Glomerular endothelial cell (primary cell): ENCODE results near the gene MAPK14. TPM values are rescaled to one million over a fixed set of nuclear protein-coding genes. Genes with fewer than 3 reads are reported as not detected.

ENCODE experiments used
- total RNA-seq: library from RNA; depleted of rRNA; stranded (reverse); fragments of >200 nt; gene quantifications from 2 replicates; pipeline ENCODE4 v1.2.3, GENCODE V29; 2015

The MAPK14 gene
- total RNA-seq, 1 donor from 2014 or later: 46.1 TPM

Other genes with a start within 250 kb of the MAPK14 start
- gene CLPSL1, start 246.8 kb upstream of the MAPK14 start, total RNA-seq: not detected in 2 replicates
- not detected in 2 replicates for gene CLPS, start 230.5 kb upstream of the MAPK14 start, total RNA-seq
- gene LHFPL5, start 222.5 kb upstream of the MAPK14 start, total RNA-seq: not detected in 2 replicates
- 61.3 and 64.0 TPM in 2 replicates for gene SRPK1, start 106.7 kb upstream of the MAPK14 start, total RNA-seq
- gene SLC26A8, start 3.2 kb upstream of the MAPK14 start, total RNA-seq: not detected in 2 replicates
- 5.8 and 6.2 TPM in 2 replicates for gene MAPK13, start 102.7 kb downstream of the MAPK14 start, total RNA-seq
- 18.6 and 21.8 TPM in 2 replicates for gene BRPF3, start 168.9 kb downstream of the MAPK14 start, total RNA-seq
- gene PNPLA1, start 242.3 kb downstream of the MAPK14 start, total RNA-seq: not detected in 2 replicates